ENCODE measurements around the gene THAP3. TPM values are rescaled to one million over a fixed set of nuclear protein-coding genes. Genes with fewer than 3 reads are reported as not detected.

Gene THAP3
- total and polyA plus RNA-seq, 9 of the 15 experiments (the other 6 are each of a cell fraction or from before 2014, with no cell fraction given), result 1.9 to 31.2 (median 18.2) TPM

- TF ChIP-seq TFAP4 (CRISPR knock-in tag; IDR thresholded peaks at IDR 0.05; ENCODE audit: borderline replicate concordance) (peak; percentile 83), VEZF1 (CRISPR knock-in tag; IDR thresholded peaks at IDR 0.05) (peak; percentile 98), ZNF668 (CRISPR knock-in tag; IDR thresholded peaks at IDR 0.05) (no peak), ELF4 (CRISPR knock-in tag; IDR thresholded peaks at IDR 0.05) (no peak), ZFPM2 (CRISPR knock-in tag; IDR thresholded peaks at IDR 0.05) (0 out of 2 replicates have a peak, but pooled peaks have one; percentile 36), UBTF (IDR thresholded peaks at IDR 0.05; ENCODE audit: borderline replicate concordance in 1 of 2, low read depth in 2 of 2, low read length in 2 of 2) (no peak; a peak in 1 of 4 replicates), POLR2B (IDR thresholded peaks at IDR 0.05; ENCODE audit: low read depth, partially characterized antibody) (peak; percentile 35), GABPA (tag; conservative IDR thresholded peaks at IDR 0.05; ENCODE audit: low read depth) (peak; percentile 78), C11orf30 (IDR thresholded peaks at IDR 0.05; ENCODE audit: low read depth) (no peak), SMAD4 (CRISPR knock-in tag; conservative IDR thresholded peaks at IDR 0.05) (peak; percentile 69; the same call in 1 of the 2 replicates), POLR2G (IDR thresholded peaks at IDR 0.05; ENCODE audit: low read depth, low read length) (peak; percentile 86), HDAC1 (IDR thresholded peaks at IDR 0.05) (peak in 1 of 2 experiments; percentile 42; a peak in 1 of 4 replicates)
- TF ChIP-seq, protein P1, sequence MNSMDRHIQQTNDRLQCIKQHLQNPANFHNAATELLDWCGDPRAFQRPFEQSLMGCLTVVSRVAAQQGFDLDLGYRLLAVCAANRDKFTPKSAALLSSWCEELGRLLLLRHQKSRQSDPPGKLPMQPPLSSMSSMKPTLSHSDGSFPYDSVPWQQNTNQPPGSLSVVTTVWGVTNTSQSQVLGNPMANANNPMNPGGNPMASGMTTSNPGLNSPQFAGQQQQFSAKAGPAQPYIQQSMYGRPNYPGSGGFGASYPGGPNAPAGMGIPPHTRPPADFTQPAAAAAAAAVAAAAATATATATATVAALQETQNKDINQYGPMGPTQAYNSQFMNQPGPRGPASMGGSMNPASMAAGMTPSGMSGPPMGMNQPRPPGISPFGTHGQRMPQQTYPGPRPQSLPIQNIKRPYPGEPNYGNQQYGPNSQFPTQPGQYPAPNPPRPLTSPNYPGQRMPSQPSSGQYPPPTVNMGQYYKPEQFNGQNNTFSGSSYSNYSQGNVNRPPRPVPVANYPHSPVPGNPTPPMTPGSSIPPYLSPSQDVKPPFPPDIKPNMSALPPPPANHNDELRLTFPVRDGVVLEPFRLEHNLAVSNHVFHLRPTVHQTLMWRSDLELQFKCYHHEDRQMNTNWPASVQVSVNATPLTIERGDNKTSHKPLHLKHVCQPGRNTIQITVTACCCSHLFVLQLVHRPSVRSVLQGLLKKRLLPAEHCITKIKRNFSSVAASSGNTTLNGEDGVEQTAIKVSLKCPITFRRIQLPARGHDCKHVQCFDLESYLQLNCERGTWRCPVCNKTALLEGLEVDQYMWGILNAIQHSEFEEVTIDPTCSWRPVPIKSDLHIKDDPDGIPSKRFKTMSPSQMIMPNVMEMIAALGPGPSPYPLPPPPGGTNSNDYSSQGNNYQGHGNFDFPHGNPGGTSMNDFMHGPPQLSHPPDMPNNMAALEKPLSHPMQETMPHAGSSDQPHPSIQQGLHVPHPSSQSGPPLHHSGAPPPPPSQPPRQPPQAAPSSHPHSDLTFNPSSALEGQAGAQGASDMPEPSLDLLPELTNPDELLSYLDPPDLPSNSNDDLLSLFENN (IDR thresholded peaks at IDR 0.05; ENCODE audit: low read depth in 2 of 2, low read length in 2 of 2), result no peak
- TF ChIP-seq, protein P2, sequence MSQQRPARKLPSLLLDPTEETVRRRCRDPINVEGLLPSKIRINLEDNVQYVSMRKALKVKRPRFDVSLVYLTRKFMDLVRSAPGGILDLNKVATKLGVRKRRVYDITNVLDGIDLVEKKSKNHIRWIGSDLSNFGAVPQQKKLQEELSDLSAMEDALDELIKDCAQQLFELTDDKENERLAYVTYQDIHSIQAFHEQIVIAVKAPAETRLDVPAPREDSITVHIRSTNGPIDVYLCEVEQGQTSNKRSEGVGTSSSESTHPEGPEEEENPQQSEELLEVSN (IDR thresholded peaks at IDR 0.05; ENCODE audit: borderline replicate concordance in 1 of 2, extremely low read depth in 1 of 2, insufficient read depth in 1 of 2, insufficient read length in 1 of 2, low read depth in 1 of 2, low read length in 1 of 2, poor library complexity in 1 of 2, severe bottlenecking in 1 of 2), result peak; percentile 43 to 89
- TF ChIP-seq, protein P3, sequence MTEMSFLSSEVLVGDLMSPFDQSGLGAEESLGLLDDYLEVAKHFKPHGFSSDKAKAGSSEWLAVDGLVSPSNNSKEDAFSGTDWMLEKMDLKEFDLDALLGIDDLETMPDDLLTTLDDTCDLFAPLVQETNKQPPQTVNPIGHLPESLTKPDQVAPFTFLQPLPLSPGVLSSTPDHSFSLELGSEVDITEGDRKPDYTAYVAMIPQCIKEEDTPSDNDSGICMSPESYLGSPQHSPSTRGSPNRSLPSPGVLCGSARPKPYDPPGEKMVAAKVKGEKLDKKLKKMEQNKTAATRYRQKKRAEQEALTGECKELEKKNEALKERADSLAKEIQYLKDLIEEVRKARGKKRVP (CRISPR knock-in tag; IDR thresholded peaks at IDR 0.05), result 0 out of 2 replicates have a peak, but pooled peaks have one; percentile 39
These were observed 11.2 kb upstream of the THAP3 start, which contains the start of gene PHF13 (continued) for GRCh38 chr1:6613361-6614018.

Data from K562 (cell line).